T1000 (cell line): ENCODE data around the gene PDE1A.
"Not testable (repeated sequence)": the region's sequence is repeated elsewhere in the genome, so short reads cannot be mapped to it uniquely, and the experiment has no call there.

Experiments used
- DNase-seq: peaks from one replicate; lab custom pipeline; 2025; ENCODE audit warnings: mixed read lengths; lab: John Stamatoyannopoulos, UW

The PDE1A gene

DNA sequence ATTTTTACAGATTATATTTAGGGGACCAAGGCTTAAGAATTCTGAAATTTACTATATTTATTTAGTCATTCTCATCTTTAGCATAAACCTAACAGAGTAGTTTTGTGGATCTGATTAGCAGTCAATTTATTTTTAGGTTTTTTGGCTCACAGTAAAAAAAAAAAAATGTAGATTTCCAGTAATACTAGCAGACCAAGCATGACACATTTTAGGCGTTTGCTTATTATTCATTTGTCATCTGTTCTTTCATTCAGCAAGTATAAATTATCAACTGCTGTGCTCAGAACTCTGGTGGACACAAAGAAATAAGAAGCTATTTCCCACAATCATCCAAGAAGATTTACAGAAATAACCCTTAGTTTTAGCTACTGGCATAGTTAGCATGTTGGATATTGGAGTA is 20.6 kb downstream of the PDE1A start:
- DNase-seq, result no peak

DNA sequence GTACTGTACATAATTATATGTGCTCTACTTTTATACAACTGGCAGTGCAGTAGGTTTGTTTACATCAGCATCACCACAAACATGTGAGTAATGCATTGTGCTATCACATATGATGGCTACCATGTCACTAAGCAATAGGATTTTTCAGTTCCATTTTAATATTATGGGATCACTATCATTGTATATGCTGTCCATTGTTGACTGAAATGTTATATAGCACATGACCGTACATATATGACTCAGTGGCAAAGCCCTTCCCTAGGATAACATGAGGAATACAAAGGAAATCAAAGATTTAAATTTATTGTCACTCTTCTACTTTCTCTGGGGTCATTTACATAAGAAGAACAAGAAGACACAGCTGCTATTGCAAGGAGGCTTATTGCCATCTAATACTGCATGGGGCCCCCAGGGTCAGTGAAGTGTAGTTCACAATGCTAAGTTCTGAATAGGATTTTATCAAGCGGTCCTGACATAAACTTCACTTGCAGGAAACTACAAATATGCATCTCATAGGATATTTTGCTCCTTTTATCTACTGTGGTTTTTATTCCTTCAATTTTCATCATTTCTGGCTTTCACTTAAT is 21.8 kb downstream of the PDE1A start:
- no peak for DNase-seq

DNA sequence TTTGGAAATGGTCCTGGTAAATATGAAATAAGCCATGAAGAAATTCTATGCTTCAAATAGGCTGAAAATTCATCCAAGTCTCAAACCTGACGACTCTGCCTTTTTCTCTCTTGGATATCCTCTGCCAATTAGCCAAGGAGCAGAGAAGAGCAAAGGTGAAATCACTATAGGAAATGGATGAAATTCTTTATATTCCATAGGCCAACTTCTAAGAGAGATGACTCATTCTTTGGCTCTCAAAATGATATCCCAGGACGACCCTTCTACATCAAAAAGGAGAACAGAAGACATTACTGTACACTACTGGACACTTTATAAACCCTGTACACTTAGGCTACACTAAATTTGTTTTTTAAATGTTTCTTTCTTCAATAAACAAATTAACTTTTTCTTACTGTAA is 22.7 kb downstream of the PDE1A start:
- no peak for DNase-seq

DNA sequence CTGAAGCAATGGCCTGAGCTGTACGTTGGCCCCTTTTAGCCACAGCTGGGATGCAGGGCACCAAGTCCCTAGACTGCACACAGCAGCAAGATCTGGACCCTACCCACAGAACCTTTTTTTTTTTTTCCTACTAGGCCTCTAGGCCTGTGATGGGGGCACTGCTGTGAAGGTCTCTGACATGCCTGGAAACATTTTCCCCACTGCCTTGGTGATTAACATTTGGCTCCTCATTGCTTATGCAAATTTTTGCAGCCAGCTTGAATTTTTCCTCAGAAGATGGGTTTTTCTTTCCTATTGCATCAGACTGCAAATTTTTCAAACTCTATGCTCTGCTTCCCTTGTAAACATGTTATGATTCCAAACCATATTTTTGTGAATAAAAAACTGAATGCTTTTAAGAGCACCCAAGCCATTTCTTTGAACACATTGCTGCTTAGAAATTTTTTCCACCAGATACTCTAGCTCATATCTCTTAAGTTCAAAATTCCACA is 33.5 kb downstream of the PDE1A start:
- no peak for DNase-seq

DNA sequence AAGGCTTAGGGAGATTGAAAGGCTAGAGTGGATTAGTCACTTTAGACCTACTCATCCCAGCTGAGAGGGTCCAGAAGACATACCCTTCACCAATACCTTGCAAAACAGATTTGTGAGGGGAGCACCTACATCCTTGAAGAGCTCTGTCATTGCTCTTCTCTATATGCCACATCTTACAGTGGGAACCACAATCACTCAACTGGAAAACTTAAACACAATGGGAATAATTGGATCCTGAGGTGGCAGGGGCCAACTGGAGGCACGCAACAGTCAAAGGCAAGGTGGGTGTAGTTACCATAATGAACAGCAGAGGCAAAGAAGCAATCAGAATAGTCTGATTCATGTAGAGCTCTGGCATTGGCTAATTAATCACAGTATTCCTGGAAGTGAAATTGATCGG is 35.4 kb downstream of the PDE1A start:
- DNase-seq, result no peak

DNA sequence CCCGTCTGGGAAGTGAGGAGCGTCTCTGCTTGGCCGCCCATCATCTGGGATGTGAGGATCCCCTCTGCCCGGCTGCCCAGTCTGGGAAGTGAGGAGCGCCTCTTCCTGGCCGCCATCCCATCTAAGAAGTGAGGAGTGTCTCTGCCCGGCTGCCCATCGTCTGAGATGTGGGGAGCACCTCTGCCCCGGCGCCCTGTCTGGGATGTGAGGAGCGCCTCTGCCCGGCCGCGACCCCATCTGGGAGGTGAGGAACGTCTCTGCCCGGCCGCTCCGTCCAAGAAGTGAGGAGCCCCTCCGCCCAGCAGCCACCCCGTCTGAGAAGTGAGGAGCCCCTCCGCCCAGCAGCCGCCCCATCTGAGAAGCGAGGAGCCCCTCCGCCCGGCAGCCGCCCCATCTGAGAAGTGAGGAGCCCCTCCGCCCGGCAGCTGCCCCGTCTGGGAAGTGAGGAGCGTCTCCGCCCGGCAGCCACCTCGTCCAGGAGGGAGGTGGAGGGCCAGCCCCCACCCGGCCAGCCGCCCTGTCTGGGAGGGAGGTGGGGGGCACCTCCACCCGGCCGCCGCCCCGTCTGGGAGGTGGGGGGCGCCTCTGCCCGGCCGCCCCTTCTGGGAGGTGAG is 40.5 kb downstream of the PDE1A start:
- DNase-seq, result not testable (repeated sequence)

DNA sequence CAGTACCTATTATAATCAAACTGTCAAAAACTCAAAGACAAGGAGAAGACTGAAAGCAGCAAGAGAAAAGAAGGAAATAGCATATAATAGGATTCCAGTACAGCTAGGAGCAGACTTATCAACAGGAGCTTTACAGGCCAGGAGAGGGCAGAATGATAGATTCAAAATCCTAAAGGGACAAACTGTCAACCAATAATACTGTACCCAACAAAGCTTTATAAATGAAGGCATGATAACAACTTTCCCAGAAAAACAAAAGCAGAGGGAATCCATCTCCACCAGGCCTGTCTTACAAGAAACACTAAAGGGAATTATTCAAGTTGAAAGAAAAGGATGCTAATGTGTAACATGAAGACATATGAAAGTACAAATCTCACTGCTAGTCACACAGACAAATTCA is 42.0 kb downstream of the PDE1A start:
- no peak for DNase-seq

DNA sequence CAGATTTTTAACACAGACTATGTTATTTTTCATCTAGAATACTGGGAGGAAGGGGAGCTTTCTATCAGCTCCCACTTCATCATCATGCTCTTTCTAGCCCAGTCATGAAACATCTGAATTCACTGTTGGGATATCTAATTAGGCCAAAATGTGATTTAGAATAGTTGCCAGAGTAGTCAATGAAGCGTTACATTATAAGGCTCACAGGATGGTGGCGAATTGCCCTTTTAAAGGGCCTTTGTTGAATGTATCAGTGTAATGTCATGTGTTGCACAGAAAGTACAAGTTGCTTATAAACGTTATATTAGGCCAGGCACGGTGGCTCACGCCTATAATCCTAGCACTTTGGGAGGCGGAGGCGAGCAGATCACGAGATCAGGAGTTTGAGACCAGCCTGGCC is 45.6 kb downstream of the PDE1A start:
- DNase-seq, result no peak

DNA sequence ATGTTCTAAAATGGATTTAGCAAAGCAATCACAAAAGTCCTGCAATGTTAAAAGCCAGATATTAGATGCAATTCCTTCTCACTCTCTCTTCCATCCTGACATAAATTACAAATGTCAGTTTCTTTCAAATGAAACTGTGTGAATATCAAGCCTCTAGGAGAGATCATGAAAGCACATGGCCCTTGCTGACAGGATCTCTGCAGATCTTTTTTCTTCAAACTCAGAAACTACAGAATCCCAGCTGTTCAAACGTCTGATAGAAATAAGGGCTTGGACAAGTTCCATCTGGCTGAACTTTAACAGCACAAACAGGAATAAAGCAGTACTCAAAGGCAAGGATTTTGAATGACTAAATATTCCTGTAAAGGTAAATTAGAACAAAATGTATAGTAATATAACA is 47.6 kb downstream of the PDE1A start:
- no peak for DNase-seq

DNA sequence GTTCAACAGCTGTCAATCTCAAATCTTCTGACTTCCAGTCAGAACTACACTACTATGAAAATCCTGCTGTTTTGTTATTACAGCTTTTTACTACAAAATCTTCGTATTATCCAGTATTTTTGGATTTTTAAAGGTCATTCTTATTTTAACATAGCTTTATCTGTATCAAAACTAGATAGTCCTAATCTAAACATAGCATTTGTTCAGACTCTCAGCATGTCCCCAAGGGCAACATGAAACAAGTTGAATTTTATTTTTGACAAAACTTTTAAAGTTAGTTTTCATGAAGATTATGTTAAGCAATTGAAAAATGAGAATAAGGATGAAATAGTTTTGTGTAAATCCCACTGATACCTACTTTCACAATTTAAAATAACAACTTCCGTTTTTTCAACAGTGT is 48.1 kb downstream of the PDE1A start:
- DNase-seq, result no peak

DNA sequence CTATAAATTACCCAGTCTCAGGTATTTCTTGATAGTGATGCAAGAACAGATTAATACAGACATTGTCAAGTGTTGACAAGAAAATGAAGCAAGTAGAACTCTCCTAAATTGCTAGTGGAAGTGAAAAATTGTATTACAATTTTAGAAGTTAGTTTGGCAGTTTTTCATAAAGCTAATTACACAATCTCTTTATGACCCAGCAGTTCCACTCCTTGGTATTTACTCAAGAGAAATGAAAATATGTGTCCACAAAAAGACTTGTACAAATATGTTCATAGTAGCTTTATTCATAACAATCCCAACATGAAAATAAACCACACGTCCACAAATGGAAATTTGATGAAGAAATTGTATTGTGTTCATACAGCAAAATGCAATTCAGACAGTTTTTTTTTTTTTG is 49.4 kb downstream of the PDE1A start:
- no peak for DNase-seq

DNA sequence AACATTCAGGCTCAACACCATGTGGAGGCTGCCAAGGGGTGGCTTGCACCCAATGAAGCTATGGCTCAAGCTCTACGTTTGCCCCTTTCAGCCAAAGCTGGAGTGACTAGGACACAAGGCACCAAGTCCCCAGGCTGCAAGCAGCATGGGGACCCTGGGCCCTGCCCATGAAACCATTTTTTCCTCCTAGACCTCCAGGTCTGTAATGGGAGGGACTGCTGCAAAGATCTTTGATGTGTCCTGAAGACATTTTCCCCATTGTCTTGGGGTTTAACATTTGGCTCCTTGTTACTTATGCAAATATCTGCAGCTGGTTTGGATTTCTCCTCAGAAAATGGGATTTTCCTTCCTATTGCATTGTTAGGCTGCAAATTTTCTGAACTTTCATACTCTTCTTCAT is 51.0 kb downstream of the PDE1A start:
- DNase-seq, result no peak

DNA sequence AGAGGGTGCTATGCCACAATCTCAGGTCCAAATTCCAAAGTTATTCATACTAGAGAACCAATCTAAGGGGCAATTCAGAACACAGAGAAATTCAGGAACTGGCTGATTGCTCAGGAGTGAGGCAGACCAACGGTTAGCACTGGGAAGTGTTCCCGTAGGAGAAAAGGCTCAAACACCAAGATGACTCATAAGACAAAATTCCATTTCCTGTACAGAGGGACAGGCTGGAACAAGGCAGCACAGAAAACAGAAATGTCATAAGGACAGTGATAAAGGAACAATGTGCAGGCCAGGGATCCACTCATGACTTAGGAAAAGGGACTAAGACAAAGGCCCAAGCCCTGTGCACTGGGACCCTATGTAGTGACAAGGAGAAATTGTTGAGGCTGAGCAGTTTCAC is 54.2 kb downstream of the PDE1A start:
- DNase-seq, result peak; percentile 30

DNA sequence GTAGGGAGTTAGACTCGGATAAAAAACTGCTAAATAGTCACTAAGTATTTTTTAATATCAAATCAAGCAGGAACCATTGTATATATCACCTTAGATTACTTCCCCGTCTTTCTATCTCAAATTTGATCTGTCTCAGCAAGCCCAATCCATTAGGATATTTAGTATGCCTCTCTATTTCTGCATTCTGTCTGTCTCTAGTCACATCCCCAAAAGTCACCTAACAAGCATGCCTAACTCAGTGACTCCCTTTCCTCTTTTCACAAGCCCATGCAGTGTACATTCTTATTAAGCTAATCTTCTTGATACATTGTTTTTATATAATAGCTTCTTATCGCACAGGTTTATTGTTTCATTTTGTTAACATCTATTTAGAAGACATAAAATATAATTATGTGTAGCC is 57.8 kb downstream of the PDE1A start:
- DNase-seq, result no peak

DNA sequence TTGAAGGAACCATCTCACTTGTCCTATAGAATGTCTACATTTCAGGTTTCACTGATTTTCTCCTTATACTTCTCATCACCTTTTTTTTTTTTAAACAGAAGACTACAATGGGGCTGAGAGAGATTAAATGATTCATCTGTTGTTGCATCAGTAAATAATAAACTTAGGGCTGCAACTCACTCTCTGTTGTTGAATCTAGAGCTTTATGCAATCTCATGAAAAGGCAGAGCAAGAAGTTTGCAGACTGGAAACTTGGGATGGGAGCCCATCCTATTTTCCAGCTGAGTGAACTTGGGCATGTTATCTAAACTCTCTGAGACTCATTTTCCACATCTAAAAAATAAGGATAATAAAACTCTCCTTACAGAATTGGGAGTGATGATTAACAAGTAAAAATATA is 58.4 kb downstream of the PDE1A start:
- DNase-seq, result no peak

DNA sequence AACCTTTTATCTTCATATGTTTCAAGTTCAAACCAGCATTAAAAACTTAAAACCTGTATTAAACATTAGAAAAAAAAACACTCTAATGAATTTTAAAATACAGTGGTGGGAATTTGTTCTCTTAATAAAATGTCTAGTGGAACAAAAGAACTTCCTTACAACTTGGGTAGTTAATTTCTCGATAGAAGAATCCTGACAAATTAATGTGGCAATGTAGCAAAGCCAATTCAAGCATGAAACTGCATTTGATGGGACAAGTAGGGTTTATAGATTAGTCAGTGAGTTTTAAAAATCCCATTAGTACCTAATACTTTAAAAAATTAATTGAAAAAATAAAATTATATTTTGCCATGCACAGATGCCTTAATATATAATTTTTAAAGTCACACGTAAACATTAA is 59.4 kb downstream of the PDE1A start:
- DNase-seq, result no peak

DNA sequence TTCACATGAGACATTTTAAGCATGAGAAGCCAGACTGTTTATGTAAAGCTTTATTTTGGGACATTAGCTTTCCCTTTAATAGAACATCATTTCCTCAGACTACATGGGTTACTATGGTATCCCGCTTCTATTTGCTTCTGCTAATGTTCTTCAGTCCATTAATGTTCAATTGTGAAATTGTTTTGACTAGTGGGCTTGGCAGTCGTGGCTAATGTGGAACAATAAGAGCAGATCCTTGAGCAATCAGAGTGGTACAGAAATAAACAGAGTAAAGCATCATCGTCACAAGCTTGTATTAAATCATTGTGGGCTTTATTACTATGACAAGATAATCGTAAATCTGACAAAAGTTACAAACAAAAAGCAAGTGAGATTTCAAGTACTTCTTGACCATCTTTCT is 60.2 kb downstream of the PDE1A start:
- no peak for DNase-seq

DNA sequence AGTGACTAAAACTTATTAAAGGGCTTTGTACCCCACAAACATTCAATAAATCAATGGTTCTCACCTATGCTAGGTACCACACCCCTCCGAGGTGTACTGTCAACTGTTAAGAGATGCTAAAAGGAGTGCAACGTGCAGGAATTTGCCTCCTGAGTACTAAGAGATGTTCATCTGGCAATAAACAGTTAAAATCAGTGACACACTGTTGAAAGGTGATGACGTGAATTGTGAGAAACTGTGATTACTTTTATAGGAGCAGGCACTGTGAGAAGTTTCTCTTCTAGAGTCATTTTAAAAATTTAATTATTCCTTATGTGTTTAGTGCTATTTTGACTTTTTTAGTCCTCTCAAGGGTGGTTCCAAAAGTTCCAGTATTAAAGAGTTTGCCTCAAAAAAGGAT is 61.0 kb downstream of the PDE1A start:
- DNase-seq, result no peak

DNA sequence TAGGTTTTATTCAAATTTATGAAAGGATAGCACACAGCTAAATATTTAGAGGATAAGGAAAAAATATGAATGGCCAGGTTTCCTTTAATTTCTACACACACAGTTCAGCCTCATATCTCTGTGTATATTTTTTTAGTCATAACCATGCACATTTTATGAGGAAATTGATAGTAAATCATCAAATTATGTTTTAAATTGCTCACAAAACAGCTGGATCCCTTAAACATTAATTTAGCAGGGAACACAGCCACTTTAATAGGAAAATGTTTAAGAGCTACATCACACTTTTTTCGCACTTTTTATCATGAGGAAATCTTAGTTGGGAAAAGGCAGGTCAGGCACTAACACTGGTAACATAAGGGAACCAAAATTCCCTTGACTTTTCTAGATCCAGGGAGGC is 65.4 kb downstream of the PDE1A start:
- DNase-seq, result no peak

DNA sequence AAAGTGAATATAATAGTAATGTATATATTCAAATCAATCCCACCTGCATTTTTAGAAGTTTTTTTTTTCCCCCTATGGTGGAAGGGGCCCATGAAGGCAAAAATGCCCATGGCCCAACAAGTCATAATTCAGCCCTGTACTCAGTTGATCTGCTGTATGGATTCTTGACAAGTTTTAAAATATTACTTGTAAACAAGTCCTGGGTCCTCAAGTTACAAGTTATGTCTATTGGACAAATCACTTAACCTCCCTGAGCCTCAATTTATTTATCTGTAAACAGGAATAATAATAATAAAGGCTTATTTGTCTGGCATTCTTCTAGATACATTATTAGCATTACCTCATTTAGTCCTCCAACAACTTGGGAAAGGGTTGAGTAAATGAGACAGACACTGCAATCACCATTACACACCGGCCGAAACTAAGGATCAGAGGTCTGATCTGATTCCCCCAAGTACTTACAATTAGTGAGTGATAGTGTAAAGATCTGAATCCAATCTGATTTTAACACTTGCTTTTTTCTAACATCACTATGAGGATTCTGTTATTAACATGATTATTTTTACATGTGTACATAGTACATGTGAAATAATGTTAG is 66.1 kb downstream of the PDE1A start:
- no peak for DNase-seq

DNA sequence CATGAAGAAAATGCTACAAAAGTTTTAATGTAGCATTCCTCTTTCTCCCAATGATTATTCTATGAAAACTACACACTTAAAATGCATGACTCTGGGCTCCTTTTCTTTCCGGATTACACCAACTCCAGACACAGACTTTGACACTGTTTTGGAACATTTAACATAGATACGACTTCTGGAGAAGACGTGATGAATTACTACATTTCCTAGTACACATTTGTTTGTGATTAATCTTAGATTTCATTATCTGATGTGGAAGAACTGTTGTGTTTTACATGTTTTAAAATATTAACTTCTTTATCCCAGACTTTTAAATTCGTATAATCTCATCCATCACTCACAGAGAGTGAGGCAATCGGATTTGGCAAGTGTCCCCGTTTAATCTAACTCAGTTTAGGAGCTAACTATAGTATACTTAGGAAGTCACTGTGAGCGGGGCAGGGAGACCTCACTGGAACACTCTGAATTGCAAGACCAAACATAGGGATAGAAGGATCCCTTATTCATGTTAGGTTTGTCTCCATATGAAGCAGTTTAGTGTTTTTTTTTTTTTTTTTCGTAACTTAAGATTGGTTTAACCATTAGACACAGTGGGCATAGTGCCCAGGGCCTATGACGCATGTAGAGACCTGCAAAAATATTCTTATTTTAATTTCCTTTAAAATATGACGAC is 66.7 kb downstream of the PDE1A start:
- no peak for DNase-seq

DNA sequence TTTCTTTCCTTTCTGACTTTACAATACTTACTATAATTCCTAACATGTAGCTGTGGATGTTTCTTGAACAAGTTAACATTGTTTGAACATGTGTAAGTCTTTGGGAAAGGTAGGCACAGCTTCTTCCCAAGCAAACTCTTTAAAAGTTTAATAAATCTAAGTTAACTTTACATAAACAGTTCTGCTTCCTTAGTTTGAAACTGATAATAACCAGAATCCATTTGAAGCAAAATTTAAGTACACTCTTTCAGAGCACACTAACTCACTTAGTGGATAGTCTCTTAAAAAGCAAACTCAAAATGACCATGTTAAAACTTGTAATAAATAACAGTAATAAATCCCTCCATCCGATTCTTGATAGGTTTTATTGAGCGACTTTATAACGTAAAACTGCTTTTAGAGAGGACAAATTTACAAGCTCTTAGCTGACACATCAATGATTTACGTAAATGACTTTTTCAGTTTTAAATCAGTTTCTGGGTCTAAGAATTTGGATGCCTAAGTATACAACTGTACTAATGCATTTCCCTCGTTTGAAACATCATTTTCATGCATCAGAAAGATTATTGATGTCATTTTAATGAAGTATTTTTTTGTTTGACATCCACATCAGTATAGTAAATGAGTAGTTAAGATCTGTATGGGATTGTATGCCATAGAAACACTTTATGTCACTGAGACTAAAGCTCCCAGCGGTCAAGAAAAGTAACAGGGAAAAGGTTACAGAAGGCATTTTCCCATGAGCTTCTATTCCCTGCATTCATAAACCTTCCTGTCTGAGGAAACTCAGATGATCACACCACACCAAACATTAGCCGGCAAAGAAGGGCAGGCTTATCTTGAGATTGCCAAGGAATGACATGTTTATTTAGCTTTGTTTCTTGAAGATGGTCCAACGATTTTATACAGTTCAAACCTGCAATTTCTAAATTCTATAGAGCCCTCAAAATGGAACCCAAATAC is 67.5 kb downstream of the PDE1A start:
- DNase-seq, result no peak
